Neural progenitor cell (in vitro differentiated cells): ENCODE data around the gene CDH26. TPM values are rescaled to one million over a fixed set of nuclear protein-coding genes. Genes with fewer than 3 reads are reported as not detected.
A peak's percentile ranks its signal among the peaks of the same experiment; 100 is the strongest.

Source experiments
- DNase-seq: peaks from one replicate; pipeline ENCODE4 v3.0.0-alpha.2; 2016; ENCODE audit warnings: low spot score
- H2AFZ ChIP-seq: fragments of 200-600 bp; sonication (generic); replicated peaks from 2 replicates; pipeline ENCODE4 v1.6.1; 2016; ENCODE audit warnings: antibody characterized with exemption
- H3F3A ChIP-seq: fragments of 200-600 bp; sonication (generic); 2 replicates; pipeline ENCODE4 v1.6.1; 2016; ENCODE audit warnings: antibody characterized with exemption, low read depth
- H3K27ac ChIP-seq: fragments of 200-600 bp; sonication (generic); 2 replicates; pipeline ENCODE4 v1.5.1; 2016; ENCODE audit warnings: mild to moderate bottlenecking
- H3K27me3 ChIP-seq: fragments of 200-600 bp; sonication (generic); 2 replicates; pipeline ENCODE4 v1.6.1; 2016; ENCODE audit warnings: mild to moderate bottlenecking, moderate library complexity
- H3K36me3 ChIP-seq: fragments of 200-600 bp; sonication (generic); 2 replicates; pipeline ENCODE4 v1.5.1; 2016
- H3K4me1 ChIP-seq: fragments of 200-600 bp; sonication (generic); 2 replicates; pipeline ENCODE4 v1.6.1; 2016; ENCODE audit warnings: mixed run types
- H3K4me2 ChIP-seq: fragments of 200-600 bp; sonication (generic); 2 replicates; pipeline ENCODE4 v1.6.1; 2016
- H3K4me3 ChIP-seq: fragments of 200-600 bp; sonication (generic); 2 replicates; pipeline ENCODE4 v1.5.1; 2016
- H3K79me2 ChIP-seq: fragments of 200-600 bp; sonication (generic); 2 replicates; pipeline ENCODE4 v1.6.1; 2016; ENCODE audit warnings: low read depth
- H3K9ac ChIP-seq: fragments of 200-600 bp; sonication (generic); 2 replicates; pipeline ENCODE4 v1.6.1; 2016
- H3K9me3 ChIP-seq: fragments of 200-600 bp; sonication (generic); 2 replicates; pipeline ENCODE4 v1.5.1; 2016; ENCODE audit warnings: low read depth
- H4K20me1 ChIP-seq: fragments of 200-600 bp; sonication (generic); 2 replicates; pipeline ENCODE4 v1.6.1; 2016; ENCODE audit warnings: low read depth
- H3K27ac Mint-ChIP-seq: 3 replicates; pipeline ENCODE4 v1.8.0; 2021; ENCODE audit warnings: mixed read lengths
- H3K27me3 Mint-ChIP-seq: 2 replicates; pipeline ENCODE4 v1.8.0; 2022; ENCODE audit warnings: low read depth, mild to moderate bottlenecking, inconsistent platforms, moderate library complexity, mixed read lengths; ENCODE audit not compliant: insufficient read depth
- H3K36me3 Mint-ChIP-seq: 3 replicates; pipeline ENCODE4 v1.8.0; 2021; ENCODE audit warnings: mixed read lengths
- H3K4me1 Mint-ChIP-seq: 3 replicates; pipeline ENCODE4 v1.8.0; 2021; ENCODE audit warnings: mixed read lengths
- H3K4me3 Mint-ChIP-seq: 3 replicates; pipeline ENCODE4 v1.8.0; 2021; ENCODE audit warnings: mild to moderate bottlenecking, moderate library complexity, mixed read lengths
- H3K9me3 Mint-ChIP-seq: 3 replicates; pipeline ENCODE4 v1.8.0; 2020; ENCODE audit warnings: mixed read lengths
- EZH2 ChIP-seq: fragments of 200-600 bp; sonication (generic); IDR thresholded peaks from 2 replicates; pipeline ENCODE4 v1.6.1; 2017; ENCODE audit warnings: antibody characterized with exemption, mild to moderate bottlenecking, moderate library complexity
- EZH2phosphoT487 ChIP-seq: fragments of 200-600 bp; sonication (generic); IDR thresholded peaks from 2 replicates; pipeline ENCODE4 v1.6.1; 2017; ENCODE audit warnings: antibody characterized with exemption
- total RNA-seq: library from RNA; depleted of rRNA; stranded (reverse); fragments of >200 nt; gene quantifications from 2 replicates; pipeline ENCODE4 v1.2.3, GENCODE V29; 2015; ENCODE audit warnings: low replicate concordance
- TF ChIP-seq, protein P1 (sequence below): fragments of 200-600 bp; sonication (generic); IDR thresholded peaks from 2 replicates; pipeline ENCODE4 v1.5.1; 2017; ENCODE audit warnings: antibody characterized with exemption, mild to moderate bottlenecking

CDH26 gene
- total RNA-seq, 1 donor from 2014 or later = not detected

DNA sequence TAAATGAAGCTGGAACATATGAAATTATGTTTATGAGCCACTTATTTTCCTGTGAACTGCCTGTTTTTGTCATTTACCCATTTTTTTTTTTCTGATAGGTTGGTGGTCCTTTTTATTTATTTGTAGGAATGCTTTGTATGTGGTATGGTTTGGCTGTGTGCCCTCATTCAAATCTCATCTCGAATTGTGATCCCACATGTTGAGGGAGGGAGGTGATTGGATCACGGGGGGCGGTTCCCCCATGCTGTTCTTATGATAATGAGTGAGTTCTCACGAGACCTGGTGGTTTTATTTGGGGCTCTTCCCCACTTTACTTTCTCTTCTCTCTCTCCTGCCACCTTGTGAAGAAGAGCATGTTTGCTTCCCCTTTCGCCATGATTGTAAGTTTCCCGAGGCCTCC, 77.3 kb downstream of the CDH26 start:
- no peak overlapping the region for H3K4me3 Mint-ChIP-seq
- Histone ChIP-seq H3K36me3 (no peaks in the 10 kb centered on the region), H3F3A (no peaks in the 10 kb centered on the region), H2AFZ (no peak overlapping the region), H3K9ac (no peak overlapping the region), H3K4me2 (no peak overlapping the region), H3K4me3 (no peak overlapping the region), H4K20me1 (no peaks in the 10 kb centered on the region), H3K4me1 (no peaks in the 10 kb centered on the region), H3K9me3 (no peaks in the 10 kb centered on the region), H3K27ac (no peak overlapping the region), H3K79me2 (no peaks in the 10 kb centered on the region), H3K27me3 (no peaks in the 10 kb centered on the region)
- H3K9me3 Mint-ChIP-seq = peaks cover 6% of the 10 kb centered on the region
- peaks cover 27% of the 10 kb centered on the region for H3K4me1 Mint-ChIP-seq
- H3K36me3 Mint-ChIP-seq = no peaks in the 10 kb centered on the region
- peaks cover 9% of the 10 kb centered on the region for H3K27me3 Mint-ChIP-seq
- H3K27ac Mint-ChIP-seq = no peak overlapping the region
- TF ChIP-seq EZH2phosphoT487 = no peak
- no peak for TF ChIP-seq EZH2
- TF ChIP-seq, protein P1, sequence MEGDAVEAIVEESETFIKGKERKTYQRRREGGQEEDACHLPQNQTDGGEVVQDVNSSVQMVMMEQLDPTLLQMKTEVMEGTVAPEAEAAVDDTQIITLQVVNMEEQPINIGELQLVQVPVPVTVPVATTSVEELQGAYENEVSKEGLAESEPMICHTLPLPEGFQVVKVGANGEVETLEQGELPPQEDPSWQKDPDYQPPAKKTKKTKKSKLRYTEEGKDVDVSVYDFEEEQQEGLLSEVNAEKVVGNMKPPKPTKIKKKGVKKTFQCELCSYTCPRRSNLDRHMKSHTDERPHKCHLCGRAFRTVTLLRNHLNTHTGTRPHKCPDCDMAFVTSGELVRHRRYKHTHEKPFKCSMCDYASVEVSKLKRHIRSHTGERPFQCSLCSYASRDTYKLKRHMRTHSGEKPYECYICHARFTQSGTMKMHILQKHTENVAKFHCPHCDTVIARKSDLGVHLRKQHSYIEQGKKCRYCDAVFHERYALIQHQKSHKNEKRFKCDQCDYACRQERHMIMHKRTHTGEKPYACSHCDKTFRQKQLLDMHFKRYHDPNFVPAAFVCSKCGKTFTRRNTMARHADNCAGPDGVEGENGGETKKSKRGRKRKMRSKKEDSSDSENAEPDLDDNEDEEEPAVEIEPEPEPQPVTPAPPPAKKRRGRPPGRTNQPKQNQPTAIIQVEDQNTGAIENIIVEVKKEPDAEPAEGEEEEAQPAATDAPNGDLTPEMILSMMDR = no peak
- DNase-seq = no peak

DNA sequence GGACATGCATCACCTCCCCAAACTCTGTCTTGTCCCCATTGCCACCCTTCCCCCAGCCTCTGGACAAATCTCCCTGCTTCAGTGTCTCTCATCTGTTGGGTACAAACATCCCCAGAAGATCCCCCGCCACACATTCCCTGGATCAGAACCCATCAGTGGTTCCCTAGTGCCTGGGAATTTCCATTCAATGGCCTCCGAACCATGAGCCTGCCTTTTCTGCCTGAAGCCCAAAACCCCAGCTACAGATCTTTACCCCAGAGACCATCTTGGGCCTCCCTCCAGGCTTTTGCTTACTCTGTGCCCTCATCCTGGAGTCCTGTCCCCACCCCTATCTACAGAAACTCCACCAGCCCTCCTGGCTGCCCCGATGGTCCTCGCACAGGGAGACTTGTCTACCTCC, 78.1 kb downstream of the CDH26 start:
- no peak for DNase-seq
- H3K4me3 Mint-ChIP-seq = no peak overlapping the region
- H3K4me3 ChIP-seq = no peak overlapping the region
- no peaks in the 10 kb centered on the region for H3K4me1 ChIP-seq
- H3K27me3 ChIP-seq = no peaks in the 10 kb centered on the region
- peak overlapping the region; percentile 89 for H3K27ac Mint-ChIP-seq
- no peaks in the 10 kb centered on the region for H3K36me3 ChIP-seq
- peaks cover 6% of the 10 kb centered on the region for H3K9me3 Mint-ChIP-seq
- no peak for TF ChIP-seq EZH2phosphoT487
- TF ChIP-seq, protein P1 = no peak
- no peak for TF ChIP-seq EZH2
- no peaks in the 10 kb centered on the region for H3F3A ChIP-seq
- no peaks in the 10 kb centered on the region for H4K20me1 ChIP-seq
- H3K79me2 ChIP-seq = no peaks in the 10 kb centered on the region
- H3K9me3 ChIP-seq = no peaks in the 10 kb centered on the region
- no peak overlapping the region for H3K27ac ChIP-seq
- no peak overlapping the region for H3K9ac ChIP-seq
- H3K4me1 Mint-ChIP-seq = peaks cover 28% of the 10 kb centered on the region
- H3K4me2 ChIP-seq = no peak overlapping the region
- peaks cover 9% of the 10 kb centered on the region for H3K27me3 Mint-ChIP-seq
- no peaks in the 10 kb centered on the region for H3K36me3 Mint-ChIP-seq
- H2AFZ ChIP-seq = no peak overlapping the region

DNA sequence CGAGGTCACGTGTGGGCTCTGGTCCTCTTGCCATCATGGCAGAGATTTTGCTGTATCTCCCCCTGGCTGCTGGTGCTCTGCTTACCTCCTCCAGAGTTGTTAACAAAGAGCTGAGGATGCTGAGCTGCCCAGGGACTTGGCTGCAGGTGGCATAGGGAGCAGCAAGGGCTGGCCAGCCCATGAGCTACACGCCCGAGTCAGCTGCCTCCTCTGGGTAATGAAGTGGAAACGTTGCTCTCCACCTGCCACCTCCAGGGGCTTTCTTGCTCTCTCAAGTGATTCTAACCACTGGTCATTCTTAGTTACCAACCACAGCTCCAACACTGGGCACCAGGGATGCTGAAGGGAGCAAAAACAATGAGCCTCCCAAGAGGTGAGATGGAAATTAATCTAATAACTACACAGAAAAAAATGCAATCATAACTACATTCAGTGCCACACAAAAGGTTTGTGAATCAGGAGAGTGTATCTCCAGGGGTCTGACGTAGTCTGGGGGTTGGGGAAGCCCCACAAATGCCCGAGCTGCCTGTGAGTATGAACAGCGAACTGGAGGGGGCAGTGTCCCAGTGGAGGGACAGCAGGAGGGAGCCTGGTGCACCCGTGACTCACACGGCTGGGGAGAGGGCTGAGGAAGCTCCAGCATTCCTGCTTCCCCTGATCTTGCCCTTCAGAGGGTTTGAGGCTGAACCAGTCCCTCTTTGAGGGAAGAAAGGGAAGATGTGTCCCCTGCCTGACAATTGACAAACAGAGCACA, 78.7 kb downstream of the CDH26 start:
- H3K4me1 Mint-ChIP-seq = peaks cover 30% of the 10 kb centered on the region
- no peak for DNase-seq

More for the DNA sequence above, 78.7 kb downstream of the CDH26 start:
- H3K27ac ChIP-seq = no peak overlapping the region
- no peak overlapping the region for H2AFZ ChIP-seq
- no peaks in the 10 kb centered on the region for H3K36me3 ChIP-seq
- no peaks in the 10 kb centered on the region for H3K79me2 ChIP-seq
- H3K4me3 Mint-ChIP-seq = no peak overlapping the region
- H3K27me3 ChIP-seq = no peaks in the 10 kb centered on the region
- H3K9ac ChIP-seq = no peak overlapping the region
- no peak overlapping the region for H3K27ac Mint-ChIP-seq
- no peaks in the 10 kb centered on the region for H3K4me1 ChIP-seq
- TF ChIP-seq EZH2phosphoT487 = no peak
- TF ChIP-seq EZH2 = no peak
- TF ChIP-seq, protein P1 = no peak
- peaks cover 6% of the 10 kb centered on the region for H3K9me3 Mint-ChIP-seq
- no peaks in the 10 kb centered on the region for H3F3A ChIP-seq
- no peaks in the 10 kb centered on the region for H4K20me1 ChIP-seq
- no peak overlapping the region for H3K4me2 ChIP-seq
- H3K27me3 Mint-ChIP-seq = peaks cover 9% of the 10 kb centered on the region
- H3K36me3 Mint-ChIP-seq = no peaks in the 10 kb centered on the region
- H3K9me3 ChIP-seq = no peaks in the 10 kb centered on the region
- H3K4me3 ChIP-seq = no peak overlapping the region
